Gastrocnemius medialis (tissue), 4 donors: ENCODE data around the gene PPP3CA. TPM values are rescaled to one million over a fixed set of nuclear protein-coding genes. Genes with fewer than 3 reads are reported as not detected.

ENCODE experiments used
- ATAC-seq, 2 donors: fragments of 150-250 bp; one replicate each; pipeline ENCODE4 v1.9.1; 2016
- DNase-seq, 2 donors: peaks; one replicate each; pipeline ENCODE4 v3.0.0-alpha.2; 2019
- H3K27ac ChIP-seq, 4 donors: fragments of 200-600 bp; sonication (generic); 1 replicate in 1 of 4; 2 replicates in 3 of 4; pipeline ENCODE4 v1.5.1; 2016 to 2018; ENCODE audit warnings: mild to moderate bottlenecking in 2 of 4, moderate library complexity in 1 of 4
- H3K27me3 ChIP-seq, 3 donors: fragments of 200-600 bp; sonication (generic) in 2 of 3; 1 replicate in 1 of 3; 2 replicates in 2 of 3; pipeline versions ENCODE4 v1.5.1 to v1.6.0; 2016 to 2019; ENCODE audit warnings: mild to moderate bottlenecking in 1 of 3, moderate library complexity in 1 of 3
- H3K36me3 ChIP-seq, 2 donors: fragments of 200-600 bp; sonication (generic) in 1 of 2; one replicate each; pipeline ENCODE4 v1.5.1; 2017 to 2018
- H3K4me1 ChIP-seq, 2 donors: fragments of 200-600 bp; sonication (generic) in 1 of 2; one replicate each; pipeline ENCODE4 v1.5.1; 2016 to 2017; ENCODE audit warnings: mild to moderate bottlenecking in 2 of 2
- H3K4me3 ChIP-seq, 4 donors: fragments of 200-600 bp; sonication (generic) in 3 of 4; 1 replicate in 1 of 4; 2 replicates in 3 of 4; pipeline ENCODE4 v1.5.1; 2016 to 2019; ENCODE audit warnings: mild to moderate bottlenecking in 2 of 4
- H3K9me3 ChIP-seq, 3 donors: fragments of 200-600 bp; sonication (generic) in 2 of 3; 1 replicate in 1 of 3; 2 replicates in 2 of 3; pipeline ENCODE4 v1.5.1; 2016 to 2019
- CTCF ChIP-seq, 5 experiments: fragments of 450-650 bp in 3 of 5; fragments of 200-600 bp in 2 of 5; sonication (generic) in 2 of 5; IDR thresholded peaks in 4 of 5; conservative IDR thresholded peaks in 1 of 5; 1 replicate in 4 of 5; 2 replicates in 1 of 5; pipeline ENCODE4 v1.5.1; 2016 to 2019; ENCODE audit warnings: antibody characterized with exemption in 5 of 5, mild to moderate bottlenecking in 3 of 5, moderate library complexity in 3 of 5
- POLR2A ChIP-seq, 2 donors: fragments of 450-650 bp; IDR thresholded peaks; one replicate each; pipeline ENCODE4 v1.6.1; 2017; ENCODE audit warnings: antibody characterized with exemption in 2 of 2, mild to moderate bottlenecking in 2 of 2, moderate library complexity in 2 of 2
- in situ Hi-C, 4 donors: fragments of 200-750 bp; cut with MboI; loops; one replicate each; pipeline versions ENCODE4 v1.15.0 to v1.8.0; 2017; ENCODE audit warnings: low sequenced_read_pairs in 4 of 4
- intact Hi-C: fragments of 100-400 bp; cut with DNase I; formaldehyde crosslinking; loops from one replicate; pipeline ENCODE4 v1.15.1; 2023; ENCODE audit warnings: low total_unique reads
- total RNA-seq, 4 donors: library from RNA; depleted of rRNA; stranded (reverse); fragments of >200 nt; gene quantifications; one replicate each; pipeline versions ENCODE4 v1.1.0 to v1.2.3, GENCODE V29; 2016

PPP3CA gene
- total RNA-seq, 4 donors from 2014 or later = 25.1 to 30.3 (median 26.7) TPM

GRCh38 chr4:101337688-101338087 lies 9.6 kb downstream of the PPP3CA start:
- in situ Hi-C loops (loop anchor here in 2 of 4 donors (25.0 kb wide), 2 partner anchors 125 to 150 kb away; no protein-coding TSS in a partner anchor), intact Hi-C loops (no loop called here)
- H3K36me3 ChIP-seq = no peaks in the 10 kb centered on the region
- DNase-seq (no peak), ATAC-seq (peak; percentile 60)
- no peak for TF ChIP-seq POLR2A (IDR thresholded peaks at IDR 0.05)
- TF ChIP-seq CTCF (IDR thresholded peaks at IDR 0.05 in 4 of 5, conservative IDR thresholded peaks at IDR 0.05 in 1 of 5) = no peak
- H3K4me1 ChIP-seq = peaks cover 10 to 35% of the 10 kb centered on the region in 2 donors
- H3K4me3 ChIP-seq = no peak overlapping the region
- no peaks in the 10 kb centered on the region for H3K9me3 ChIP-seq
- H3K27ac ChIP-seq = peak overlapping the region in 1 of 4 donors; percentile 1
- H3K27me3 ChIP-seq = no peaks in the 10 kb centered on the region

GRCh38 chr4:101334963-101335572 lies 12.3 kb downstream of the PPP3CA start:
- H3K27me3 ChIP-seq = no peaks in the 10 kb centered on the region
- no peak for TF ChIP-seq CTCF (IDR thresholded peaks at IDR 0.05 in 4 of 5, conservative IDR thresholded peaks at IDR 0.05 in 1 of 5)
- no peak for TF ChIP-seq POLR2A (IDR thresholded peaks at IDR 0.05)
- no peak for ATAC-seq
- no peaks in the 10 kb centered on the region for H3K36me3 ChIP-seq
- intact Hi-C loops = no loop called here
- H3K27ac ChIP-seq = no peak overlapping the region
- peaks cover 8 to 38% of the 10 kb centered on the region in 2 donors for H3K4me1 ChIP-seq
- in situ Hi-C loops = loop anchor here in 2 of 4 donors (25.0 kb wide), 2 partner anchors 123 to 148 kb away; no protein-coding TSS in a partner anchor
- H3K9me3 ChIP-seq = no peaks in the 10 kb centered on the region
- no peak for DNase-seq
- no peak overlapping the region for H3K4me3 ChIP-seq

- H3K9me3 ChIP-seq = no peaks in the 10 kb centered on the region
- H3K4me1 ChIP-seq = peaks cover 31 to 47% of the 10 kb centered on the region in 2 donors
- TF ChIP-seq CTCF (IDR thresholded peaks at IDR 0.05 in 4 of 5, conservative IDR thresholded peaks at IDR 0.05 in 1 of 5) (no peak), POLR2A (IDR thresholded peaks at IDR 0.05) (no peak)
- in situ Hi-C loops = loop anchor here in 2 of 4 donors (25.0 kb wide), 2 partner anchors 120 to 145 kb away; no protein-coding TSS in a partner anchor
- no peaks in the 10 kb centered on the region for H3K27me3 ChIP-seq
- intact Hi-C loops = no loop called here
- ATAC-seq (no peak), DNase-seq (no peak)
- H3K27ac ChIP-seq = no peak overlapping the region
- no peaks in the 10 kb centered on the region for H3K36me3 ChIP-seq
- no peak overlapping the region for H3K4me3 ChIP-seq
Measured at GRCh38 chr4:101332424-101332823, 14.9 kb downstream of the PPP3CA start.

- DNase-seq (no peak), ATAC-seq (no peak)
- Histone ChIP-seq H3K27ac (no peak overlapping the region), H3K4me3 (no peak overlapping the region), H3K4me1 (peaks cover 38 to 49% of the 10 kb centered on the region in 2 donors), H3K9me3 (no peaks in the 10 kb centered on the region), H3K27me3 (no peaks in the 10 kb centered on the region), H3K36me3 (no peaks in the 10 kb centered on the region)
- intact Hi-C loops (no loop called here), in situ Hi-C loops (loop anchor here in 2 of 4 donors (25.0 kb wide), 2 partner anchors 119 to 144 kb away; no protein-coding TSS in a partner anchor)
- TF ChIP-seq CTCF (IDR thresholded peaks at IDR 0.05 in 4 of 5, conservative IDR thresholded peaks at IDR 0.05 in 1 of 5) = no peak
- TF ChIP-seq POLR2A (IDR thresholded peaks at IDR 0.05) = no peak
Measured at GRCh38 chr4:101331017-101331416, 16.3 kb downstream of the PPP3CA start.
